HEK293 (cell line): Measurements from ENCODE around the gene C13orf42.

ENCODE experiments used
- YY1 ChIP-seq: fragments of 450-650 bp; formaldehyde crosslinking; IDR thresholded peaks from 2 replicates; pipeline ENCODE4 v1.5.1; 2018; ENCODE audit warnings: missing biosample characterization, missing genetic modification characterization
- TF ChIP-seq, protein P1 (sequence below): fragments of 450-650 bp; formaldehyde crosslinking; IDR thresholded peaks from 2 replicates; pipeline ENCODE4 v1.5.1; 2016; ENCODE audit warnings: missing biosample characterization, missing genetic modification characterization

- TF ChIP-seq, protein P1, sequence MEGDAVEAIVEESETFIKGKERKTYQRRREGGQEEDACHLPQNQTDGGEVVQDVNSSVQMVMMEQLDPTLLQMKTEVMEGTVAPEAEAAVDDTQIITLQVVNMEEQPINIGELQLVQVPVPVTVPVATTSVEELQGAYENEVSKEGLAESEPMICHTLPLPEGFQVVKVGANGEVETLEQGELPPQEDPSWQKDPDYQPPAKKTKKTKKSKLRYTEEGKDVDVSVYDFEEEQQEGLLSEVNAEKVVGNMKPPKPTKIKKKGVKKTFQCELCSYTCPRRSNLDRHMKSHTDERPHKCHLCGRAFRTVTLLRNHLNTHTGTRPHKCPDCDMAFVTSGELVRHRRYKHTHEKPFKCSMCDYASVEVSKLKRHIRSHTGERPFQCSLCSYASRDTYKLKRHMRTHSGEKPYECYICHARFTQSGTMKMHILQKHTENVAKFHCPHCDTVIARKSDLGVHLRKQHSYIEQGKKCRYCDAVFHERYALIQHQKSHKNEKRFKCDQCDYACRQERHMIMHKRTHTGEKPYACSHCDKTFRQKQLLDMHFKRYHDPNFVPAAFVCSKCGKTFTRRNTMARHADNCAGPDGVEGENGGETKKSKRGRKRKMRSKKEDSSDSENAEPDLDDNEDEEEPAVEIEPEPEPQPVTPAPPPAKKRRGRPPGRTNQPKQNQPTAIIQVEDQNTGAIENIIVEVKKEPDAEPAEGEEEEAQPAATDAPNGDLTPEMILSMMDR (tag by site-specific recombination), result no peak
- no peak for TF ChIP-seq YY1
These were observed 7.8 kb upstream of the C13orf42 start for GRCh38 chr13:51118809-51119431.
